OCI-LY3 (cell line): Measurements from ENCODE around the gene PDPR.
"Not testable (repeated sequence)": the region's sequence is repeated elsewhere in the genome, so short reads cannot be mapped to it uniquely, and the experiment has no call there.

Source experiments
- CTCF ChIP-seq: fragments of 200-600, 300-600 bp; sonication (generic); IDR thresholded peaks from 2 replicates; pipeline ENCODE4 v1.5.1; 2014; ENCODE audit warnings: antibody characterized with exemption, low read length, low read depth
- EZH2phosphoT487 ChIP-seq: fragments of 200-600 bp; shearing (Covaris generic); IDR thresholded peaks from 2 replicates; pipeline ENCODE4 v1.6.1; 2018; ENCODE audit warnings: antibody characterized with exemption, mixed run types, low read depth

GRCh38 chr16:70113599-70113981 lies 542 bp upstream of the PDPR start:
- not testable (repeated sequence) for TF ChIP-seq CTCF, EZH2phosphoT487
